Effector memory CD4-positive, alpha-beta T cell (primary cell): ENCODE data around the gene ARRB1.
A peak's percentile ranks its signal among the peaks of the same experiment; 100 is the strongest.

Experiments used
- DNase-seq, 3 donors: peaks; one replicate each; pipeline ENCODE4 v3.0.0-alpha.2; 2020
- H3K27ac ChIP-seq: 2 replicates; pipeline ENCODE4 v1.7.0; 2013; ENCODE audit warnings: mild to moderate bottlenecking, low read length, moderate library complexity; ENCODE audit not compliant: insufficient read depth, poor library complexity, severe bottlenecking
- H3K27me3 ChIP-seq: replicated peaks from 2 replicates; pipeline ENCODE4 v1.7.0; 2013; ENCODE audit warnings: mild to moderate bottlenecking, low read length; ENCODE audit not compliant: insufficient read depth, control insufficient read depth, poor library complexity, severe bottlenecking
- H3K36me3 ChIP-seq: 2 replicates; pipeline ENCODE4 v1.7.0; 2013; ENCODE audit warnings: mild to moderate bottlenecking, low read length, moderate library complexity; ENCODE audit not compliant: control insufficient read depth, insufficient read depth
- H3K4me1 ChIP-seq: 2 replicates; pipeline ENCODE4 v1.7.0; 2013; ENCODE audit warnings: low read length, mild to moderate bottlenecking; ENCODE audit not compliant: control insufficient read depth, insufficient read depth, poor library complexity, severe bottlenecking
- H3K4me3 ChIP-seq: 2 replicates; pipeline ENCODE4 v1.7.0; 2013; ENCODE audit warnings: low read length, low read depth, mild to moderate bottlenecking; ENCODE audit not compliant: insufficient read depth, poor library complexity, severe bottlenecking
- H3K9me3 ChIP-seq: 2 replicates; pipeline ENCODE4 v1.7.0; 2013; ENCODE audit warnings: mild to moderate bottlenecking, low read length, moderate library complexity; ENCODE audit not compliant: control insufficient read depth

Gene ARRB1

GRCh38 chr11:75214411-75214821 lies 137.0 kb downstream of the ARRB1 start:
- Histone ChIP-seq H3K4me1 (no peaks in the 10 kb centered on the region), H3K27ac (no peak overlapping the region), H3K36me3 (no peaks in the 10 kb centered on the region), H3K27me3 (no peaks in the 10 kb centered on the region), H3K4me3 (no peak overlapping the region), H3K9me3 (no peaks in the 10 kb centered on the region)
- peak; percentile 31 to 56 (median 35) for DNase-seq
